ENCODE data around the gene INO80B. TPM values are rescaled to one million over a fixed set of nuclear protein-coding genes. Genes with fewer than 3 reads are reported as not detected.

The INO80B gene
- total and polyA plus RNA-seq, 9 donors = 9.4 to 60.9 (median 48.6) TPM

DNA sequence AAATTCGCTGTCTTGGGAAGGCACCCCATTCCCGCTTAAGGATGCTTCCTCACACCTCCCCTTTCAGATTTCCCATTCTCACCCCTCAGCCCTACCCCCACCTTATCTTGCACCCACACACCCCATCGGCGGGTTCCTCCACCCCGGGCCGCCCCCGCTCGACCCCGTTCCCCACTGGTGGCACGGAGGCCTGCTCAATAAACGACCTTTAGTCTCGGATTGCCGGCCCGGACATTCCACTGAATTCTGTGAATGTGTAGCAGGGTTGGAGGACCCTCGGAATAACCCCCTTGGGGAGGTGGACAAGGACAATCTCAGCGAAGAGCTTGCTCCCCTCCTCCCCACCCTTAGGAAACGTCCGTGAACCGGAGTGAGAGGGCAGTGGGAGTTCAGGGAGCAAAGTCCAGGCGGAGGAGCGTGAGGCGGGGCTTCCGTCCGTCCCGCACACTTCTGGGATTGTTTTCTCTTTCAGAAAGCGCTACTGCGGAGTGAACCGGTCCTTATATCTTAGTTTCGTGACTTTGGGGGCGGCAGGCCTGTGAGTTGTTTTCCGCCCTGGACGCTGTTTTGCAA is 47.3 kb downstream of the INO80B start:
- intact Hi-C loops (cut with DNase I) = loop anchor here in 1 of 4 donors (10.0 kb wide), 1 partner anchor 83 kb away; no protein-coding TSS in a partner anchor
- no peak overlapping the region for H3K27ac ChIP-seq
- H3K36me3 ChIP-seq = no peaks in the 10 kb centered on the region
- 18 to 24% (median 23%) methylated on average over 32 of the region's 32 CpGs for WGBS, 3 donors
- no peaks in the 10 kb centered on the region for H3K27me3 ChIP-seq
- no peak for DNase-seq
- peak overlapping the region; percentile 34 for H3K4me3 ChIP-seq
- no peaks in the 10 kb centered on the region for H3K9me3 ChIP-seq
- TF ChIP-seq POLR2A (IDR thresholded peaks at IDR 0.05) (no peak), EP300 (IDR thresholded peaks at IDR 0.05) (no peak)
- TF ChIP-seq, protein P1, sequence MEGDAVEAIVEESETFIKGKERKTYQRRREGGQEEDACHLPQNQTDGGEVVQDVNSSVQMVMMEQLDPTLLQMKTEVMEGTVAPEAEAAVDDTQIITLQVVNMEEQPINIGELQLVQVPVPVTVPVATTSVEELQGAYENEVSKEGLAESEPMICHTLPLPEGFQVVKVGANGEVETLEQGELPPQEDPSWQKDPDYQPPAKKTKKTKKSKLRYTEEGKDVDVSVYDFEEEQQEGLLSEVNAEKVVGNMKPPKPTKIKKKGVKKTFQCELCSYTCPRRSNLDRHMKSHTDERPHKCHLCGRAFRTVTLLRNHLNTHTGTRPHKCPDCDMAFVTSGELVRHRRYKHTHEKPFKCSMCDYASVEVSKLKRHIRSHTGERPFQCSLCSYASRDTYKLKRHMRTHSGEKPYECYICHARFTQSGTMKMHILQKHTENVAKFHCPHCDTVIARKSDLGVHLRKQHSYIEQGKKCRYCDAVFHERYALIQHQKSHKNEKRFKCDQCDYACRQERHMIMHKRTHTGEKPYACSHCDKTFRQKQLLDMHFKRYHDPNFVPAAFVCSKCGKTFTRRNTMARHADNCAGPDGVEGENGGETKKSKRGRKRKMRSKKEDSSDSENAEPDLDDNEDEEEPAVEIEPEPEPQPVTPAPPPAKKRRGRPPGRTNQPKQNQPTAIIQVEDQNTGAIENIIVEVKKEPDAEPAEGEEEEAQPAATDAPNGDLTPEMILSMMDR (IDR thresholded peaks at IDR 0.05) = no peak
- peaks cover 6% of the 10 kb centered on the region for H3K4me1 ChIP-seq (ENCODE audit: insufficient read depth)

DNA sequence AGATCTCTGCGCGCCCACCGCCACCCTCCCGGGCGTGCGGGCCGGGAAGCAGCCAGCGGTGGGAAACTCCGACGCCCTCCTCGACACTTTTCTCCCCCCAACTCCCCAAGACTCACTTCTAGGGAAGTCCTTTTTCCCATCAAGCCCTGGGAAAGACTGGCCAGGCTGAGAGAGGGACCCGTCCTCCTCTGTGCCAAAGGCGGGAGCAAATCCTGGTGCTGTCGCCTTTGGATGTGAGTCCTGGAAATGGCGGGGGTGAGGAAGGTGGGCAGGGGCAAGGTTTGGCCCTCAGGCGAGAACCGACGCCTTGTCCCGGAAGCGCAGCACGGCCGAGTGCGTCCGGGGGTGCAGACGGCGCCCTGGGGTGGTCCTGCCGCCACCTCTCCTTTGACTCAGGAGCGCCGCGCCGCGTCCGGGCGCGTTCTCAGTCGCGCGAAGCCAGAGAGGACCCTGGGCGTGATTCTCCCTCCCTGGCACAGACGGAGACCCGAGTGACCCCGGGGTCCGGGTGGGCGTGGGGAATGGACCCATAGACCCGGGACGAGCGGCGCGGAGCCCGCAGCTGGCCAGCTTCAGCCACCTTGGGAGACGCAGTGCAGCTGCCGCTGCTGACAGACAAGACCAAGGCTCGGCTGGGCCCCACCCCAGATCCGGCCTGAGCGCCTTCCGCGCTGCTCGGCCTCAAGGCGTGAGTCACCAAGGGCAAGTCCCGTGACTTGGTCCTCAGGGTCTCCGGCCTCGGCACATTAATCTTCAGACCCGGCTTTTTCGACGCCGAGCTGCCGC is 48.0 kb downstream of the INO80B start:
- H3K4me3 ChIP-seq = peak overlapping the region; percentile 34
- H3K36me3 ChIP-seq = no peaks in the 10 kb centered on the region
- 1 to 2% (median 2%) methylated on average over 67 of the region's 67 CpGs for WGBS, 3 donors
- peaks cover 6% of the 10 kb centered on the region for H3K4me1 ChIP-seq (ENCODE audit: insufficient read depth)
- TF ChIP-seq POLR2A (IDR thresholded peaks at IDR 0.05) = no peak
- TF ChIP-seq EP300 (IDR thresholded peaks at IDR 0.05) = no peak
- TF ChIP-seq, protein P1 (IDR thresholded peaks at IDR 0.05) = no peak
- intact Hi-C loops (cut with DNase I) = loop anchor here in 1 of 4 donors (10.0 kb wide), 1 partner anchor 82 kb away; no protein-coding TSS in a partner anchor
- H3K9me3 ChIP-seq = no peaks in the 10 kb centered on the region
- H3K27ac ChIP-seq = no peak overlapping the region
- peak in 4 of 5 donors; percentile 54 to 68 (median 66) for DNase-seq
- H3K27me3 ChIP-seq = no peaks in the 10 kb centered on the region

DNA sequence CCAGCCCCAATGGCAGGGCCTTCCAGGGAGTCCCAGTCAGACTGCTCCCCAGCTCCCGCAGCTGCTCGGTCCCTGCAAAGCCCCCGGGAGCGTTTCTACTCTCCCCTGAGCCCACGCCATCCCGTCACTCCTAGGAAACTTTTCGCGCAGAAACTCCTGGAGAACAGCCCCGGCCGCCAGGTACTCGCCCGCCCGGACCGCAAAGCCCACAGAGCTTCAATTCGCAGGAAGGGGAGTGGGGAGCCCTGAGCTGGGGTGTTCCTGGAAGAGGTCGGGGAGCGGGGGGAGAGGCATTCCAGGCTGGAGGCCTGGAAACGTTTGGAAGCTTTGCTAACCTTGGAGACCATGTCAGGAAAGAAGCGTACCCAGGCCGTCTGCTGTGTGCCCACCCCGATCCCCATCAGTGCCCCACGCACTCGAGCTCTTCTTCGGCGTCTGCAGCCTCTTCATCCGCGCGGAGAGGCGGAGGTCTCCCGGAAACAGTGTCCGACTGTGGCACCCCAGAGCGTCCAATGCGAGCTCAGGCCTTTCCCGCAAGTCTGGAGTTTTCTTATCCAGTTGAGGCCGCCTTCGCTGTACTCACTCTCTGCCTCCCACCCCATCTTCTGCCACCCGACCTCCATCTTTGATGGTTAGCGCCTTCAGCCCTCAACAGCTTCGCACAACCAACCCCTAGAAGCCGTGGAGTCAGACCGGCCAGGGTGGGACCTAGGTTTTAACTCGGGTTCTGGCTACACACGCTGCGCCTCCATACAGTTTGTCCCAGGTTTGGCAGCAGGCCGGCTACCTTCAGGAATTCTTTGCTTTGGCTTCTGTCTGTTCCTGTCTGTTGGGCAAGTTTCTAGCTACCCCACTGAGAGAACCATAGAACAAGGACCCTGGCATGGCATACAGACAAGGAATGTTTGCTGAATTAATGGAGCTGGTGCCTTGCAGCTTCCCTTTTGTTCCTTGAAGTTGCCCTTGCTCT is 48.9 kb downstream of the INO80B start:
- Histone ChIP-seq H3K4me1 (ENCODE audit: insufficient read depth) (peaks cover 5% of the 10 kb centered on the region), H3K9me3 (no peaks in the 10 kb centered on the region), H3K36me3 (no peaks in the 10 kb centered on the region), H3K27me3 (no peaks in the 10 kb centered on the region), H3K27ac (no peak overlapping the region), H3K4me3 (peak overlapping the region; percentile 34)
- 54 to 61% (median 58%) methylated on average over 45 of the region's 45 CpGs for WGBS, 3 donors
- TF ChIP-seq POLR2A (IDR thresholded peaks at IDR 0.05) (no peak), EP300 (IDR thresholded peaks at IDR 0.05) (no peak)
- TF ChIP-seq, protein P1 (IDR thresholded peaks at IDR 0.05) = no peak
- intact Hi-C loops (cut with DNase I) = loop anchor here in 1 of 4 donors (10.0 kb wide), 1 partner anchor 81 kb away; no protein-coding TSS in a partner anchor
- DNase-seq = peak in 1 of 5 donors; percentile 23

DNA sequence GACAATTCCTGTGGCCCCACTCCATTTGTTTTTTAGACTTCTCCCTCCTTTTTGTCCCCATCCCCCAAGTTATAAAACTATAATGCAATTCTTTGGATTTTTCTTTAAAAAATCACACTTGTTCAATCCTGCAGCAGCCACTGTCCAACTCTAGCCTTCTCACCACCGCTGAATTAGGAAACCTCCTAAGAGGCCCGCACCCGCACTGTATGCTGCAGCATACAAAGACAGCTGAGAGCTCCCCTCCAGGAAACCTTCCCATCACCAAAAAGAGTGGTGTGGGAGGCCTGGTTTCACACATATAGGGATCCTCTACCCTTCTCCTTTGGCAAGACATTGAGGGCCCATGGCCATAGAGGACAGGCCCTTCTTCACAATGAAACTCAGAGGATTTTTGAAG is 49.7 kb downstream of the INO80B start:
- 92 to 97% (median 95%) methylated on average over 3 of the region's 3 CpGs for WGBS, 3 donors
- no peak overlapping the region for H3K4me3 ChIP-seq
- TF ChIP-seq POLR2A (IDR thresholded peaks at IDR 0.05) (no peak), EP300 (IDR thresholded peaks at IDR 0.05) (no peak)
- TF ChIP-seq, protein P1 (IDR thresholded peaks at IDR 0.05) = no peak
- intact Hi-C loops (cut with DNase I) = loop anchor here in 1 of 4 donors (10.0 kb wide), 1 partner anchor 80 kb away; no protein-coding TSS in a partner anchor
- H3K4me1 ChIP-seq (ENCODE audit: insufficient read depth) = peaks cover 5% of the 10 kb centered on the region
- no peak overlapping the region for H3K27ac ChIP-seq
- no peaks in the 10 kb centered on the region for H3K36me3 ChIP-seq
- DNase-seq = peak in 1 of 5 donors; percentile 7
- H3K27me3 ChIP-seq = no peaks in the 10 kb centered on the region
- no peaks in the 10 kb centered on the region for H3K9me3 ChIP-seq

Measured in ovary (tissue), 9 donors.